GM12878 (cell line): Measurements from ENCODE around the gene SLC23A2. TPM values are rescaled to one million over a fixed set of nuclear protein-coding genes. Genes with fewer than 3 reads are reported as not detected.

ENCODE experiments used
- ATAC-seq: fragments of 200-7000 bp; cut with Tn5 transposase; 3 replicates; pipeline ENCODE4 v1.9.1; 2020; ENCODE audit warnings: mild to moderate bottlenecking, moderate library complexity
- BruUV-seq: library from RNA; stranded (reverse); fragments of 400-500 nt; replicated peaks from 2 replicates; lab custom pipeline; 2021; lab: Mats Ljungman, UMichigan
- CTCF ChIA-PET: fragments of 300-600 bp; sonication (Branson Sonifier 250); formaldehyde crosslinking; extraction: SDS; loops from one replicate; lab custom pipeline; 2021; ENCODE audit warnings: inconsistent platforms; lab: Yijun Ruan, JAX
- POLR2A ChIA-PET: fragments of 350-600 bp; formaldehyde crosslinking; extraction: SDS; loops from one replicate; lab custom pipeline; 2021; ENCODE audit warnings: inconsistent platforms; lab: Charles Lee
- RAD21 ChIA-PET: fragments of 300-600 bp; sonication (Branson Sonifier 250); formaldehyde crosslinking; loops from one replicate; lab custom pipeline; 2023; ENCODE audit warnings: antibody characterized with exemption; ENCODE audit not compliant: unreplicated experiment; lab: Charles Lee
- SMC1A ChIA-PET: fragments of 300-600 bp; sonication (Branson Sonifier 250); formaldehyde crosslinking; loops from one replicate; lab custom pipeline; 2023; ENCODE audit not compliant: unreplicated experiment, uncharacterized antibody; lab: Charles Lee
- DNase-seq: peaks from one replicate; pipeline ENCODE4 v3.0.0-alpha.2; 2011; ENCODE audit warnings: low read depth, low spot score
- FAIRE-seq: peaks from 3 replicates; lab custom pipeline; 2011; peaks lifted over from hg19 to GRCh38; lab: Jason Lieb, UNC
- H2AFZ ChIP-seq: 2 replicates; pipeline ENCODE4 v1.6.0; 2011; ENCODE audit warnings: low read depth, low read length, control low read depth; ENCODE audit not compliant: control insufficient read depth
- H3K27ac ChIP-seq: 2 replicates; pipeline ENCODE4 v1.5.1; 2011; ENCODE audit warnings: control low read depth; ENCODE audit not compliant: control insufficient read depth, insufficient read depth
- H3K27me3 ChIP-seq, 2 experiments: replicated peaks in 1 of 2; 2 replicates each; pipeline versions ENCODE4 v1.6.0 to v1.6.1; 2011; ENCODE audit warnings: low read length in 1 of 2; ENCODE audit not compliant: control insufficient read depth in 2 of 2, insufficient read depth in 2 of 2
- H3K36me3 ChIP-seq, 2 experiments: 2 replicates each; pipeline ENCODE4 v1.5.1; 2011; ENCODE audit warnings: low read length in 1 of 2; ENCODE audit not compliant: control insufficient read depth in 2 of 2, insufficient read depth in 2 of 2
- H3K4me1 ChIP-seq: 2 replicates; pipeline ENCODE4 v1.6.1; 2011; ENCODE audit warnings: mild to moderate bottlenecking, low read length, moderate library complexity, mixed read lengths; ENCODE audit not compliant: control insufficient read depth, insufficient read depth
- H3K4me2 ChIP-seq: 2 replicates; pipeline ENCODE4 v1.6.0; 2011; ENCODE audit warnings: control low read depth; ENCODE audit not compliant: control insufficient read depth, insufficient read depth
- H3K4me3 ChIP-seq: fragments of 200-600 bp; sonication (generic); 2 replicates; pipeline ENCODE4 v1.5.1; 2016
- H3K79me2 ChIP-seq: 2 replicates; pipeline ENCODE4 v1.6.0; 2011; ENCODE audit warnings: low read length; ENCODE audit not compliant: control insufficient read depth, insufficient read depth
- H3K9ac ChIP-seq: 2 replicates; pipeline ENCODE4 v1.8.0; 2011; ENCODE audit warnings: low read length, control low read depth, mixed read lengths; ENCODE audit not compliant: control insufficient read depth, insufficient read depth
- H3K9me3 ChIP-seq: replicated peaks from 3 replicates; pipeline ENCODE4 v1.5.1; 2011; ENCODE audit warnings: mild to moderate bottlenecking, low read length; ENCODE audit not compliant: control insufficient read depth, insufficient read depth
- H4K20me1 ChIP-seq: 2 replicates; pipeline ENCODE4 v1.6.0; 2011; ENCODE audit not compliant: control insufficient read depth, insufficient read depth
- ASH2L ChIP-seq: fragments of 300-600, 200-600 bp; sonication (generic); IDR thresholded peaks from 2 replicates; pipeline ENCODE4 v1.6.1; 2017; ENCODE audit warnings: low read depth, mild to moderate bottlenecking, borderline replicate concordance
- BACH1 ChIP-seq: fragments of 450-650 bp; IDR thresholded peaks from 2 replicates; pipeline ENCODE4 v1.6.1; 2017; ENCODE audit warnings: mild to moderate bottlenecking, borderline replicate concordance
- BHLHE40 ChIP-seq, 2 experiments: fragments of 450-650 bp in 1 of 2; IDR thresholded peaks; 2 replicates each; pipeline ENCODE4 v1.6.1; 2011 to 2017; ENCODE audit warnings: low read depth in 2 of 2, borderline replicate concordance in 1 of 2, improper control_type of control experiment in 1 of 2, low read length in 1 of 2, mild to moderate bottlenecking in 1 of 2
- CEBPB ChIP-seq, 2 experiments: fragments of 150-350 bp in 1 of 2; IDR thresholded peaks; 2 replicates each; pipeline ENCODE4 v1.6.1; 2012 to 2014; ENCODE audit warnings: low read depth in 2 of 2, low read length in 2 of 2, borderline replicate concordance in 1 of 2, inconsistent platforms in 1 of 2
- E2F4 ChIP-seq: IDR thresholded peaks from 2 replicates; pipeline ENCODE4 v1.6.1; 2012; ENCODE audit warnings: low read depth, low read length, improper control_type of control experiment
- ELK1 ChIP-seq: IDR thresholded peaks from 2 replicates; pipeline ENCODE4 v1.6.1; 2012; ENCODE audit warnings: low read depth, low read length, improper control_type of control experiment
- ETV6 ChIP-seq, 2 experiments: fragments of 450-650 bp in 1 of 2; IDR thresholded peaks in 1 of 2; conservative IDR thresholded peaks in 1 of 2; 2 replicates each; pipeline ENCODE4 v1.6.1; 2014; ENCODE audit warnings: antibody characterized with exemption in 1 of 2, borderline replicate concordance in 1 of 2, low read depth in 1 of 2, mild to moderate bottlenecking in 1 of 2, moderate library complexity in 1 of 2
- EZH2 ChIP-seq: IDR thresholded peaks from 2 replicates; pipeline ENCODE4 v1.6.1; 2012; ENCODE audit warnings: low read depth, mild to moderate bottlenecking, control low read depth, inconsistent platforms, low read length, borderline replicate concordance; ENCODE audit not compliant: control insufficient read depth
- FOXM1 ChIP-seq: IDR thresholded peaks from 2 replicates; pipeline ENCODE4 v1.6.1; 2012; ENCODE audit warnings: low read depth, mild to moderate bottlenecking, inconsistent platforms, low read length, moderate library complexity
- KAT2A ChIP-seq: conservative IDR thresholded peaks from 2 replicates; pipeline ENCODE4 v1.6.1; 2011; ENCODE audit warnings: low read depth, low read length; ENCODE audit not compliant: control insufficient read depth
- MAX ChIP-seq: IDR thresholded peaks from 2 replicates; pipeline ENCODE4 v1.6.1; 2012; ENCODE audit warnings: low read depth, low read length, improper control_type of control experiment
- PML ChIP-seq: IDR thresholded peaks from 2 replicates; pipeline ENCODE4 v1.6.1; 2012; ENCODE audit warnings: low read length, inconsistent platforms
- RAD21 ChIP-seq: IDR thresholded peaks from 2 replicates; pipeline ENCODE4 v1.6.1; 2011; ENCODE audit warnings: mild to moderate bottlenecking, low read depth, low read length, moderate library complexity; ENCODE audit not compliant: insufficient read depth
- RAD51 ChIP-seq: fragments of 450-650 bp; IDR thresholded peaks from 2 replicates; pipeline ENCODE4 v1.6.1; 2016; ENCODE audit warnings: moderate library complexity, mild to moderate bottlenecking, inconsistent platforms
- RFX5 ChIP-seq: IDR thresholded peaks from 2 replicates; pipeline ENCODE4 v1.6.1; 2011; ENCODE audit warnings: low read depth, low read length, improper control_type of control experiment
- TCF12 ChIP-seq: IDR thresholded peaks from 2 replicates; pipeline ENCODE4 v1.6.1; 2011; ENCODE audit warnings: low read depth, mild to moderate bottlenecking, low read length
- ZBTB40 ChIP-seq: fragments of 450-650 bp; IDR thresholded peaks from 2 replicates; pipeline ENCODE4 v1.6.1; 2016; ENCODE audit warnings: mild to moderate bottlenecking, moderate library complexity, borderline replicate concordance
- ZNF207 ChIP-seq: fragments of 450-650 bp; IDR thresholded peaks from 2 replicates; pipeline ENCODE4 v1.6.1; 2014; ENCODE audit warnings: antibody characterized with exemption, mild to moderate bottlenecking, borderline replicate concordance
- WGBS: methylation state at CpG from one replicate; pipeline ENCODE4 v1.1.6; 2016; ENCODE audit warnings: low lambda C conversion rate; ENCODE audit not compliant: insufficient replicate concordance, insufficient coverage; ENCODE audit errors: missing lambda C conversion rate; 5-methylcytosine and 5-hydroxymethylcytosine counted together
- in situ Hi-C: fragments of 300-500 bp; cut with MboI; formaldehyde crosslinking; loops from 9 replicates; pipeline ENCODE4 v1.14.3; 2018; ENCODE audit warnings: mixed read lengths
- intact Hi-C: fragments of 100-400 bp; cut with micrococcal nuclease; formaldehyde crosslinking; loops from one replicate; pipeline ENCODE4 v1.14.2; 2022; ENCODE audit not compliant: unreplicated experiment
- polyA plus RNA-seq, 11 experiments: library from polyadenylated mRNA; depleted of rRNA in 4 of 11; unstranded in 6 of 11; stranded (reverse) in 5 of 11; fragments of >200 nt; fragmentation: Nextera tagmentation in 4 of 11; fragmentation: Illumina TruSeq in 1 of 11; extraction: Ambion mirVana in 4 of 11; extraction: Trizol in 1 of 11; gene quantifications; 1 replicate in 1 of 11; 2 replicates in 10 of 11; pipeline versions ENCODE4 v1.2.1 to v1.2.3, GENCODE V29; 2011 to 2016; ENCODE audit warnings: inconsistent platforms in 2 of 11, missing spikeins in 2 of 11, low read depth in 1 of 11
- total RNA-seq, 4 experiments: library from RNA; depleted of rRNA in 3 of 4; stranded (reverse); fragments of >200 nt in 3 of 4; fragmentation: Illumina TruSeq in 1 of 4; extraction: Trizol in 1 of 4; gene quantifications; 2 replicates each; pipeline versions ENCODE4 v1.2.1 to v1.2.3, GENCODE V29; 2013 to 2021

Gene SLC23A2
- total and polyA plus RNA-seq, 10 of the 15 experiments (the other 5 are each of a cell fraction or from before 2014, with no cell fraction given), result 4.4 to 56.1 (median 35.5) TPM

- ChIA-PET POLR2A (no interaction called here), RAD21 (no interaction called here), CTCF (interaction anchor here (0.9 to 1.0 kb wide), 2 partner anchors 13 to 22 kb away, joined by 3 read pairs; no protein-coding TSS in a partner anchor), SMC1A (interaction anchor here (0.7 to 3.2 kb wide), 3 partner anchors 25 to 62 kb away, joined by 3 to 9 read pairs (median 3); no protein-coding TSS in a partner anchor)
- H3K4me2 ChIP-seq, result no peak overlapping the region
- ATAC-seq, result no peak
- no peaks in the 10 kb centered on the region for H3K4me1 ChIP-seq
- H3K9ac ChIP-seq, result no peak overlapping the region
- no peak overlapping the region for H2AFZ ChIP-seq
- in situ Hi-C loops, result no loop called here
- no TSS peak for BruUV-seq
- peaks cover 2 to 10% of the 10 kb centered on the region in 2 experiments; a peak in 3 of 4 replicates for H3K36me3 ChIP-seq
- FAIRE-seq, result no peak
- H3K79me2 ChIP-seq, result no peaks in the 10 kb centered on the region
- no peaks in the 10 kb centered on the region for H4K20me1 ChIP-seq
- H3K27ac ChIP-seq, result no peak overlapping the region
- no peak overlapping the region for H3K4me3 ChIP-seq
- intact Hi-C loops, result no loop called here
- H3K9me3 ChIP-seq, result no peaks in the 10 kb centered on the region; the same call in 2 of the 3 replicates
- no peaks in the 10 kb centered on the region for H3K27me3 ChIP-seq
- 100% methylated on average over 5 of the region's 5 CpGs for WGBS
- no peak for DNase-seq
- TF ChIP-seq ETV6 (conservative IDR thresholded peaks at IDR 0.05 in 1 of 2, IDR thresholded peaks at IDR 0.05 in 1 of 2; ENCODE audit: borderline replicate concordance in 1 of 2, low read depth in 1 of 2), result no peak
- no peak for TF ChIP-seq BACH1
- TF ChIP-seq RAD21, result no peak
- TF ChIP-seq E2F4, result no peak
- TF ChIP-seq ASH2L, result no peak
- TF ChIP-seq EZH2, result no peak
- no peak for TF ChIP-seq ZBTB40
- no peak for TF ChIP-seq KAT2A
- TF ChIP-seq RAD51, result no peak
- no peak for TF ChIP-seq ZNF207
- TF ChIP-seq ELK1, result no peak
- no peak for TF ChIP-seq BHLHE40 (IDR thresholded peaks at IDR 0.05; ENCODE audit: borderline replicate concordance in 1 of 2, low read depth in 2 of 2, low read length in 1 of 2)
- no peak for TF ChIP-seq FOXM1
- TF ChIP-seq PML, result no peak
- no peak for TF ChIP-seq MAX
- no peak for TF ChIP-seq TCF12
- no peak for TF ChIP-seq RFX5
- TF ChIP-seq CEBPB (IDR thresholded peaks at IDR 0.05; ENCODE audit: borderline replicate concordance in 1 of 2, low read depth in 2 of 2, low read length in 2 of 2), result no peak
Observed at GRCh38 chr20:4910951-4911350, 90.4 kb downstream of the SLC23A2 start.
